Measurements from ENCODE around the gene RERE. TPM values are rescaled to one million over a fixed set of nuclear protein-coding genes. Genes with fewer than 3 reads are reported as not detected.

Gene RERE
- total and polyA plus RNA-seq, 2 experiments from 2014 or later = 148 to 170 TPM

DNA sequence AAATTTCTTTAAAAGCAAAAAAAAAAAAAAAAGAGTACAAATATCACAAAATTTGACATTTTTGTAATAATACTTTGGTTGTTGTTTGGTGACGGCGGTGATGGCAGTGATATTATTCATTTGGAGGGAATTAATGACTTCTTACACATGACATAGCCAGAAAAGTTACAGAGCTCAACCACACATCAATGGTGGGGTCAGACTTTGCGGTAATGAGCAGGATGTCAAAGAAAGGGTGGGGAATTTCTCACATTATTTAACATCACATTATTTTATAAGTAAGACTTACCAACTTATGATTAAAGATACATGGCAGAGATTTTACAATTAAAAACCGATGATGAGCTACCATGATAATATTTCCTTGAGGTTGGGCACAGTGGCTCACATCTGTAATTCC is 248.2 kb downstream of the RERE start (continued):
- no peak for TF ChIP-seq REST (IDR thresholded peaks at IDR 0.05; ENCODE audit: unreplicated experiment)
- no peak for TF ChIP-seq CREB1 (CRISPR knock-in tag; IDR thresholded peaks at IDR 0.05; ENCODE audit: low read depth)

- DNase-seq (ENCODE audit: low spot score) (no peak), ATAC-seq (no peak)
- H3K4me1 Mint-ChIP-seq = peaks cover 23% of the 10 kb centered on the region
- peaks cover 2% of the 10 kb centered on the region for H3K27me3 Mint-ChIP-seq (ENCODE audit: insufficient read depth, low read depth, poor library complexity)
- H3K9me2 ChIP-seq (ENCODE audit: insufficient read depth) = no peaks in the 10 kb centered on the region
- no peaks in the 10 kb centered on the region for H3F3A ChIP-seq (replicated peaks; ENCODE audit: low read depth)
- no peak overlapping the region for H3K4me3 ChIP-seq
- peaks cover 31% of the 10 kb centered on the region for H4K20me1 ChIP-seq (replicated peaks; ENCODE audit: insufficient read depth)
- H3K36me3 ChIP-seq (ENCODE audit: insufficient read depth) = no peaks in the 10 kb centered on the region
- H3K4me3 Mint-ChIP-seq = no peak overlapping the region
- peaks cover 27% of the 10 kb centered on the region for H3K4me1 ChIP-seq (ENCODE audit: insufficient read depth)
- no peak overlapping the region for H3K4me2 ChIP-seq
- H3K79me2 ChIP-seq (replicated peaks; ENCODE audit: insufficient read depth) = peaks cover 97% of the 10 kb centered on the region
- no peak overlapping the region for H2AFZ ChIP-seq
- H3K27ac ChIP-seq (ENCODE audit: low read depth) = no peak overlapping the region
- no peaks in the 10 kb centered on the region for H3K27me3 ChIP-seq (ENCODE audit: insufficient read depth)
- H3K27ac Mint-ChIP-seq = no peak overlapping the region
- H3K36me3 Mint-ChIP-seq (ENCODE audit: low read depth) = no peaks in the 10 kb centered on the region
- H3K9me3 Mint-ChIP-seq = no peaks in the 10 kb centered on the region
- TF ChIP-seq NANOG (IDR thresholded peaks at IDR 0.05; ENCODE audit: borderline replicate concordance) = no peak
- TF ChIP-seq, protein P1, sequence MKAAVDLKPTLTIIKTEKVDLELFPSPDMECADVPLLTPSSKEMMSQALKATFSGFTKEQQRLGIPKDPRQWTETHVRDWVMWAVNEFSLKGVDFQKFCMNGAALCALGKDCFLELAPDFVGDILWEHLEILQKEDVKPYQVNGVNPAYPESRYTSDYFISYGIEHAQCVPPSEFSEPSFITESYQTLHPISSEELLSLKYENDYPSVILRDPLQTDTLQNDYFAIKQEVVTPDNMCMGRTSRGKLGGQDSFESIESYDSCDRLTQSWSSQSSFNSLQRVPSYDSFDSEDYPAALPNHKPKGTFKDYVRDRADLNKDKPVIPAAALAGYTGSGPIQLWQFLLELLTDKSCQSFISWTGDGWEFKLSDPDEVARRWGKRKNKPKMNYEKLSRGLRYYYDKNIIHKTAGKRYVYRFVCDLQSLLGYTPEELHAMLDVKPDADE (IDR thresholded peaks at IDR 0.05) = no peak
- no peak for TF ChIP-seq REST (IDR thresholded peaks at IDR 0.05; ENCODE audit: unreplicated experiment)
- TF ChIP-seq, protein P2, sequence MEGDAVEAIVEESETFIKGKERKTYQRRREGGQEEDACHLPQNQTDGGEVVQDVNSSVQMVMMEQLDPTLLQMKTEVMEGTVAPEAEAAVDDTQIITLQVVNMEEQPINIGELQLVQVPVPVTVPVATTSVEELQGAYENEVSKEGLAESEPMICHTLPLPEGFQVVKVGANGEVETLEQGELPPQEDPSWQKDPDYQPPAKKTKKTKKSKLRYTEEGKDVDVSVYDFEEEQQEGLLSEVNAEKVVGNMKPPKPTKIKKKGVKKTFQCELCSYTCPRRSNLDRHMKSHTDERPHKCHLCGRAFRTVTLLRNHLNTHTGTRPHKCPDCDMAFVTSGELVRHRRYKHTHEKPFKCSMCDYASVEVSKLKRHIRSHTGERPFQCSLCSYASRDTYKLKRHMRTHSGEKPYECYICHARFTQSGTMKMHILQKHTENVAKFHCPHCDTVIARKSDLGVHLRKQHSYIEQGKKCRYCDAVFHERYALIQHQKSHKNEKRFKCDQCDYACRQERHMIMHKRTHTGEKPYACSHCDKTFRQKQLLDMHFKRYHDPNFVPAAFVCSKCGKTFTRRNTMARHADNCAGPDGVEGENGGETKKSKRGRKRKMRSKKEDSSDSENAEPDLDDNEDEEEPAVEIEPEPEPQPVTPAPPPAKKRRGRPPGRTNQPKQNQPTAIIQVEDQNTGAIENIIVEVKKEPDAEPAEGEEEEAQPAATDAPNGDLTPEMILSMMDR (conservative IDR thresholded peaks at IDR 0.05; ENCODE audit: low read depth in 2 of 2) = no peak
- TF ChIP-seq EZH2 (IDR thresholded peaks at IDR 0.05; ENCODE audit: low read depth, unreplicated experiment) = no peak
- TF ChIP-seq ZNF114 (CRISPR knock-in tag; IDR thresholded peaks at IDR 0.05) = no peak
- TF ChIP-seq ZNF462 (CRISPR knock-in tag; IDR thresholded peaks at IDR 0.05) = no peak
- TF ChIP-seq CREB1 (CRISPR knock-in tag; IDR thresholded peaks at IDR 0.05; ENCODE audit: low read depth) = no peak
These were observed 248.6 kb downstream of the RERE start for GRCh38 chr1:8568837-8569236.
